IMR-90 (cell line): ENCODE data around the gene SNX25. TPM values are rescaled to one million over a fixed set of nuclear protein-coding genes. Genes with fewer than 3 reads are reported as not detected.

Source experiments
- ATAC-seq: fragments of 200-7000 bp; cut with Tn5 transposase; 2 replicates; pipeline ENCODE4 v1.9.1; 2020; ENCODE audit warnings: low read depth, mild to moderate bottlenecking, moderate library complexity
- BruUV-seq: library from RNA; stranded (reverse); fragments of 400-500 nt; replicated peaks from 2 replicates; lab custom pipeline; 2021; lab: Mats Ljungman, UMichigan
- CTCF ChIA-PET: fragments of 300-600 bp; formaldehyde crosslinking; extraction: SDS; loops from one replicate; lab custom pipeline; 2021; ENCODE audit warnings: antibody characterized with exemption; lab: Yijun Ruan, JAX
- POLR2A ChIA-PET: fragments of 300-600 bp; sonication (Branson Sonifier 250); formaldehyde crosslinking; loops from one replicate; lab custom pipeline; 2022; ENCODE audit warnings: antibody characterized with exemption; ENCODE audit not compliant: unreplicated experiment; lab: Charles Lee
- DNase-seq: peaks from one replicate; pipeline ENCODE4 v3.0.0; 2013
- H2AFZ ChIP-seq: replicated peaks from 2 replicates; pipeline ENCODE3; 2013; ENCODE audit warnings: low read length, mild to moderate bottlenecking; ENCODE audit not compliant: poor library complexity
- H2AK5ac ChIP-seq: 2 replicates; pipeline ENCODE4 v1.6.1; 2013; ENCODE audit warnings: low read depth, low read length, inconsistent platforms
- H2AK9ac ChIP-seq: replicated peaks from 2 replicates; pipeline ENCODE3; 2013; ENCODE audit warnings: mild to moderate bottlenecking, low read depth, low read length, moderate library complexity; ENCODE audit not compliant: poor library complexity
- H2BK120ac ChIP-seq: 2 replicates; pipeline ENCODE4 v1.6.1; 2013; ENCODE audit warnings: low read depth, low read length, inconsistent platforms
- H2BK15ac ChIP-seq: 3 replicates; pipeline ENCODE4 v1.6.1; 2013; ENCODE audit warnings: low read depth, low read length, inconsistent platforms
- H2BK20ac ChIP-seq: 2 replicates; pipeline ENCODE4 v1.6.1; 2013; ENCODE audit warnings: low read depth, mild to moderate bottlenecking, inconsistent platforms, low read length, moderate library complexity
- H2BK5ac ChIP-seq: 2 replicates; pipeline ENCODE4 v1.6.1; 2013; ENCODE audit warnings: mild to moderate bottlenecking, low read depth, low read length, inconsistent platforms; ENCODE audit not compliant: poor library complexity, severe bottlenecking
- H3K14ac ChIP-seq: replicated peaks from 2 replicates; pipeline ENCODE4 v1.6.1; 2013; ENCODE audit warnings: low read depth, low read length, inconsistent platforms
- H3K18ac ChIP-seq: 2 replicates; pipeline ENCODE4 v1.6.1; 2013; ENCODE audit warnings: low read depth, low read length, control low read depth
- H3K23ac ChIP-seq: 2 replicates; pipeline ENCODE4 v1.6.1; 2013; ENCODE audit warnings: low read depth, low read length, inconsistent platforms
- H3K27ac ChIP-seq: 2 replicates; pipeline ENCODE4 v1.5.1; 2013; ENCODE audit warnings: mild to moderate bottlenecking, control low read depth, low read length; ENCODE audit not compliant: insufficient read depth
- H3K27me3 ChIP-seq: 2 replicates; pipeline ENCODE4 v1.6.1; 2013; ENCODE audit warnings: low read length; ENCODE audit not compliant: control insufficient read depth, insufficient read depth
- H3K36me3 ChIP-seq: 2 replicates; pipeline ENCODE4 v1.6.1; 2013; ENCODE audit warnings: low read length, mixed read lengths; ENCODE audit not compliant: control insufficient read depth, insufficient read depth
- H3K4ac ChIP-seq: 2 replicates; pipeline ENCODE4 v1.6.1; 2013; ENCODE audit warnings: low read depth, low read length, inconsistent platforms
- H3K4me1 ChIP-seq: 2 replicates; pipeline ENCODE4 v1.6.1; 2013; ENCODE audit warnings: low read length, mixed read lengths; ENCODE audit not compliant: control insufficient read depth, insufficient read depth
- H3K4me2 ChIP-seq: 2 replicates; pipeline ENCODE4 v1.6.1; 2013; ENCODE audit warnings: low read depth, mild to moderate bottlenecking, control low read depth, low read length, moderate library complexity
- H3K4me3 ChIP-seq: 2 replicates; pipeline ENCODE4 v1.5.1; 2013; ENCODE audit warnings: low read depth, mild to moderate bottlenecking, control low read depth, low read length, moderate library complexity; ENCODE audit not compliant: insufficient read depth
- H3K56ac ChIP-seq: 2 replicates; pipeline ENCODE4 v1.6.1; 2013; ENCODE audit warnings: low read length, inconsistent platforms; ENCODE audit not compliant: insufficient read depth; ENCODE audit errors: extremely low read depth
- H3K79me1 ChIP-seq, 2 experiments: 2 replicates each; pipeline ENCODE4 v1.6.1; 2013; ENCODE audit warnings: low read length in 2 of 2, inconsistent platforms in 1 of 2, low read depth in 1 of 2
- H3K9ac ChIP-seq: 2 replicates; pipeline ENCODE4 v1.6.1; 2013; ENCODE audit warnings: low read depth, low read length, control low read depth
- H3K9me1 ChIP-seq: 2 replicates; pipeline ENCODE4 v1.6.1; 2013; ENCODE audit warnings: low read length, inconsistent platforms; ENCODE audit not compliant: insufficient read depth
- H3K9me3 ChIP-seq: 2 replicates; pipeline ENCODE4 v1.6.1; 2013; ENCODE audit warnings: low read length; ENCODE audit not compliant: control insufficient read depth, insufficient read depth
- H4K20me1 ChIP-seq: 2 replicates; pipeline ENCODE4 v1.6.1; 2013; ENCODE audit warnings: low read length, inconsistent platforms; ENCODE audit not compliant: insufficient read depth
- H4K5ac ChIP-seq: 2 replicates; pipeline ENCODE4 v1.6.1; 2013; ENCODE audit warnings: mild to moderate bottlenecking, low read depth, low read length, control low read depth
- H4K8ac ChIP-seq, 2 experiments: 2 replicates each; pipeline ENCODE4 v1.6.1; 2013; ENCODE audit warnings: low read depth in 2 of 2, low read length in 2 of 2, control low read depth in 1 of 2, inconsistent platforms in 1 of 2
- H4K91ac ChIP-seq: 2 replicates; pipeline ENCODE4 v1.6.1; 2013; ENCODE audit warnings: low read depth, low read length, inconsistent platforms; ENCODE audit not compliant: insufficient read depth
- BHLHE40 ChIP-seq: fragments of 150-350 bp; IDR thresholded peaks from 2 replicates; pipeline ENCODE4 v1.6.1; 2016; ENCODE audit warnings: mild to moderate bottlenecking, low read depth, low read length
- CHD1 ChIP-seq: IDR thresholded peaks from 2 replicates; pipeline ENCODE4 v1.6.1; 2012; ENCODE audit warnings: low read depth, low read length, improper control_type of control experiment
- CTCF ChIP-seq: conservative IDR thresholded peaks from 2 replicates; pipeline ENCODE4 v1.5.1; 2012; ENCODE audit warnings: mild to moderate bottlenecking, low read depth, low read length, improper control_type of control experiment
- ELK1 ChIP-seq: fragments of 150-350 bp; IDR thresholded peaks from 2 replicates; pipeline ENCODE4 v1.6.1; 2016; ENCODE audit warnings: low read depth, mild to moderate bottlenecking, low read length, moderate library complexity, borderline replicate concordance
- FOS ChIP-seq: fragments of 150-350 bp; IDR thresholded peaks from 2 replicates; pipeline ENCODE4 v1.6.1; 2016; ENCODE audit warnings: low read depth, low read length
- MAFK ChIP-seq: IDR thresholded peaks from 2 replicates; pipeline ENCODE4 v1.6.1; 2012; ENCODE audit warnings: low read depth, low read length, improper control_type of control experiment
- MAZ ChIP-seq: IDR thresholded peaks from 2 replicates; pipeline ENCODE4 v1.6.1; 2012; ENCODE audit warnings: low read depth, mild to moderate bottlenecking, low read length, improper control_type of control experiment, moderate library complexity, borderline replicate concordance
- MXI1 ChIP-seq: IDR thresholded peaks from 2 replicates; pipeline ENCODE4 v1.6.1; 2012; ENCODE audit warnings: low read depth, mild to moderate bottlenecking, low read length, moderate library complexity, borderline replicate concordance
- NFE2L2 ChIP-seq: fragments of 150-350 bp; IDR thresholded peaks from 2 replicates; pipeline ENCODE4 v1.6.1; 2016; ENCODE audit warnings: low read depth, mild to moderate bottlenecking, low read length
- POLR2A ChIP-seq: IDR thresholded peaks from 2 replicates; pipeline ENCODE4 v1.6.1; 2012; ENCODE audit warnings: mild to moderate bottlenecking, low read depth, low read length
- RAD21 ChIP-seq: IDR thresholded peaks from 2 replicates; pipeline ENCODE4 v1.6.1; 2012; ENCODE audit warnings: low read length, improper control_type of control experiment
- WGBS, 2 experiments: methylation state at CpG; one replicate each; pipeline versions ENCODE4 v1.1.5 to v1.1.7; 2013; ENCODE audit warnings: missing lambda C conversion rate in 2 of 2; ENCODE audit not compliant: insufficient read length in 1 of 2; ENCODE audit errors: extremely low coverage in 2 of 2; 5-methylcytosine and 5-hydroxymethylcytosine counted together
- dilution Hi-C: fragments of 300-500 bp; cut with HindIII; formaldehyde crosslinking; loops from one replicate; pipeline ENCODE4 v1.14.3; 2018; ENCODE audit warnings: low sequenced_read_pairs; ENCODE audit not compliant: unreplicated experiment
- in situ Hi-C: fragments of 300-500 bp; cut with MboI; formaldehyde crosslinking; loops from 3 replicates; pipeline ENCODE4 v1.14.3; 2019; ENCODE audit warnings: low sequenced_read_pairs, inconsistent platforms, mixed read lengths
- intact Hi-C: fragments of 100-400 bp; cut with micrococcal nuclease; formaldehyde crosslinking; loops from 2 replicates; pipeline ENCODE4 v1.10.0; 2022
- polyA plus RNA-seq, 3 experiments: library from polyadenylated mRNA; depleted of rRNA; stranded (reverse); fragments of >200 nt; gene quantifications; 2 replicates each; pipeline ENCODE4 v1.2.3, GENCODE V29; 2012; ENCODE audit warnings: low replicate concordance in 1 of 3
- total RNA-seq: library from RNA; depleted of rRNA; stranded (reverse); fragments of >200 nt; gene quantifications from 2 replicates; pipeline ENCODE4 v1.2.3, GENCODE V29; 2012

SNX25 gene
- total and polyA plus RNA-seq, 2 of the 4 experiments (the other 2 are of a cell fraction): 11.4 to 28.3 TPM

- H2BK5ac ChIP-seq: no peak overlapping the region
- ChIA-PET POLR2A (no interaction called here), CTCF (interaction anchor here (0.9 kb wide), 1 partner anchor 43 kb away, joined by 3 read pairs; no protein-coding TSS in a partner anchor)
- no peak overlapping the region for H4K91ac ChIP-seq
- H3K4ac ChIP-seq: no peak overlapping the region
- H2BK15ac ChIP-seq: no peak overlapping the region
- H3K27me3 ChIP-seq: no peaks in the 10 kb centered on the region
- H2AFZ ChIP-seq: no peak overlapping the region
- H3K4me3 ChIP-seq: no peak overlapping the region
- ATAC-seq (no peak), DNase-seq (peak; percentile 13)
- H2BK120ac ChIP-seq: no peak overlapping the region
- H2BK20ac ChIP-seq: no peak overlapping the region
- peaks cover 5% of the 10 kb centered on the region; the same call in 1 of the 2 replicates for H3K9me1 ChIP-seq
- H3K79me1 ChIP-seq: peaks cover 28 to 60% of the 10 kb centered on the region in 2 experiments; a peak in 3 of 4 replicates
- dilution Hi-C loops: no loop called here
- BruUV-seq: no TSS peak
- no peaks in the 10 kb centered on the region for H3K36me3 ChIP-seq
- H3K9me3 ChIP-seq: no peaks in the 10 kb centered on the region
- no peak overlapping the region for H3K9ac ChIP-seq
- H3K27ac ChIP-seq: no peak overlapping the region
- intact Hi-C loops: no loop called here
- no CpG with 5 or more reads among the region's 4 CpGs for WGBS, 2 experiments
- no peak overlapping the region for H3K18ac ChIP-seq
- H2AK9ac ChIP-seq: no peak overlapping the region
- no peak overlapping the region for H3K14ac ChIP-seq
- H4K8ac ChIP-seq: no peak overlapping the region
- TF ChIP-seq MXI1: no peak
- no peak for TF ChIP-seq BHLHE40
- no peak for TF ChIP-seq FOS
- TF ChIP-seq POLR2A: no peak
- TF ChIP-seq NFE2L2: no peak
- no peak for TF ChIP-seq ELK1
- TF ChIP-seq MAZ: no peak
- no peak for TF ChIP-seq CHD1
- no peak for TF ChIP-seq CTCF
- no peak for TF ChIP-seq RAD21
- no peak for TF ChIP-seq MAFK
- H3K4me2 ChIP-seq: no peak overlapping the region
- 0 out of 2 replicates have a peak overlapping the region, but pooled peaks have one; percentile 29 for H2AK5ac ChIP-seq
- in situ Hi-C loops: no loop called here
- H4K5ac ChIP-seq: no peak overlapping the region
- peaks cover 7% of the 10 kb centered on the region for H4K20me1 ChIP-seq
- no peak overlapping the region for H3K56ac ChIP-seq
- H3K4me1 ChIP-seq: peaks cover 4% of the 10 kb centered on the region
- H3K23ac ChIP-seq: no peak overlapping the region
Observed at GRCh38 chr4:185227131-185227551, 17.7 kb downstream of the SNX25 start.
